GM12874 (cell line): ENCODE results near the gene MRPL43.

Experiments
- TF ChIP-seq, protein P1 (sequence below): IDR thresholded peaks from 2 replicates; pipeline ENCODE4 v1.5.1; 2011; ENCODE audit warnings: low read depth, mild to moderate bottlenecking, control low read depth, low read length, moderate library complexity; ENCODE audit not compliant: insufficient read depth

MRPL43 gene

GRCh38 chr10:101031128-101031795, 44.0 kb upstream of the MRPL43 start, which contains the start of the genes PDZD7 and SFXN3:
PDZD7 (minus strand) TSS chr10:101031129; CDS start chr10:101030219, 910 bp downstream.
SFXN3 (plus strand) TSS chr10:101031234; CDS start chr10:101034695, 3,461 bp downstream.
- TF ChIP-seq, protein P1, sequence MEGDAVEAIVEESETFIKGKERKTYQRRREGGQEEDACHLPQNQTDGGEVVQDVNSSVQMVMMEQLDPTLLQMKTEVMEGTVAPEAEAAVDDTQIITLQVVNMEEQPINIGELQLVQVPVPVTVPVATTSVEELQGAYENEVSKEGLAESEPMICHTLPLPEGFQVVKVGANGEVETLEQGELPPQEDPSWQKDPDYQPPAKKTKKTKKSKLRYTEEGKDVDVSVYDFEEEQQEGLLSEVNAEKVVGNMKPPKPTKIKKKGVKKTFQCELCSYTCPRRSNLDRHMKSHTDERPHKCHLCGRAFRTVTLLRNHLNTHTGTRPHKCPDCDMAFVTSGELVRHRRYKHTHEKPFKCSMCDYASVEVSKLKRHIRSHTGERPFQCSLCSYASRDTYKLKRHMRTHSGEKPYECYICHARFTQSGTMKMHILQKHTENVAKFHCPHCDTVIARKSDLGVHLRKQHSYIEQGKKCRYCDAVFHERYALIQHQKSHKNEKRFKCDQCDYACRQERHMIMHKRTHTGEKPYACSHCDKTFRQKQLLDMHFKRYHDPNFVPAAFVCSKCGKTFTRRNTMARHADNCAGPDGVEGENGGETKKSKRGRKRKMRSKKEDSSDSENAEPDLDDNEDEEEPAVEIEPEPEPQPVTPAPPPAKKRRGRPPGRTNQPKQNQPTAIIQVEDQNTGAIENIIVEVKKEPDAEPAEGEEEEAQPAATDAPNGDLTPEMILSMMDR: no peak

- TF ChIP-seq, protein P1: no peak
Measured at GRCh38 chr10:101030496-101031127, 43.3 kb upstream of the MRPL43 start.

GRCh38 chr10:101029520-101030295, 42.4 kb upstream of the MRPL43 start:
- TF ChIP-seq, protein P1: no peak

- TF ChIP-seq, protein P1: no peak
Measured at GRCh38 chr10:101028446-101029337, 41.4 kb upstream of the MRPL43 start.

DNA sequence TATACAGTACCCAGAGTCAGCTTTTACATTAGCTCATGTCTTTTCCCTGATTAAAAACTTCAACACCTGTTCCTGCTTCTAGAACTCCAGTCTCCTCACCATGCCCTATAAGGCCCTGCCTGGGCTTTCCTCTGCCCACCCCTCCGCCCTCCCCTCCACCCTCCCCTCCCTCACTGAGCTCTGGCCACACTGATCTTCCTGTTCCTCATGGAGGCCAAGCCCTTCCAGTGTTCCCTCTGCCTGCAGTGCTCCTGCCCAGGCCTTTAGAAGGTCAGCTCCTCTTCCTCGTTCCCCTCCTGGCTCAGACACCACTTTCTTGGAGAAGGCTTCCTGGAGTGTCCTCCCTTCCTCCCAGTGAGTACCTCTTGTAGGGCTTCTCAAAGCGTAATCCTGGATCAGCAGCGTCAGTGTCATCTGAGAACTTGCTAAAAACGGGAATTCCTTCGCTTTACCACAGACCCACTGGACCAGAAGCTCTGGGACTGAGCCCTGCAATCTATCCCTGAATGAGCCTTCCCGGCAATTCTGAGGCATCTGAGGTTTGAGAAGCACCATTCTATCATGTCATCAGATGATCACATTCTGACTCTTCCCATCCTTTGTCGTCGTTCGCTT, 39.9 kb upstream of the MRPL43 start:
- TF ChIP-seq, protein P1: no peak

GRCh38 chr10:101022967-101023705, 35.8 kb upstream of the MRPL43 start:
- TF ChIP-seq, protein P1: no peak
